Liver (tissue), 9 donors: Measurements from ENCODE around the gene CLDN1. TPM values are rescaled to one million over a fixed set of nuclear protein-coding genes. Genes with fewer than 3 reads are reported as not detected.

Experiments
- DNase-seq: peaks from one replicate; pipeline ENCODE4 v3.0.0-alpha.2; 2017; ENCODE audit warnings: low spot score
- H3K27ac ChIP-seq, 2 donors: one replicate each; pipeline ENCODE4 v1.7.0; 2013; ENCODE audit warnings: inconsistent platforms in 2 of 2, low read length in 2 of 2, control low read depth in 1 of 2, low read depth in 1 of 2, mild to moderate bottlenecking in 1 of 2
- H3K27me3 ChIP-seq, 4 donors: one replicate each; pipeline versions ENCODE4 v1.6.1 to v1.7.0; 2013; ENCODE audit warnings: low read length in 3 of 4, inconsistent platforms in 1 of 4, mild to moderate bottlenecking in 1 of 4, moderate library complexity in 1 of 4; ENCODE audit not compliant: control insufficient read depth in 4 of 4, insufficient read depth in 4 of 4
- H3K36me3 ChIP-seq, 4 donors: one replicate each; pipeline versions ENCODE4 v1.6.1 to v1.7.0; 2013; ENCODE audit warnings: low read length in 3 of 4, mild to moderate bottlenecking in 3 of 4, low read depth in 1 of 4, moderate library complexity in 1 of 4; ENCODE audit not compliant: control insufficient read depth in 4 of 4, insufficient read depth in 3 of 4
- H3K4me1 ChIP-seq, 4 donors: one replicate each; pipeline versions ENCODE4 v1.6.1 to v1.7.0; 2013; ENCODE audit warnings: low read length in 3 of 4, mild to moderate bottlenecking in 3 of 4, moderate library complexity in 1 of 4; ENCODE audit not compliant: control insufficient read depth in 4 of 4, insufficient read depth in 4 of 4
- H3K4me3 ChIP-seq, 3 donors: one replicate each; pipeline versions ENCODE4 v1.6.1 to v1.7.0; 2013; ENCODE audit warnings: low read length in 3 of 3, control low read depth in 1 of 3, low read depth in 1 of 3, mild to moderate bottlenecking in 1 of 3
- H3K9ac ChIP-seq, 2 donors: one replicate each; pipeline ENCODE4 v1.7.0; 2013; ENCODE audit warnings: low read length in 2 of 2, mild to moderate bottlenecking in 2 of 2, moderate library complexity in 2 of 2, control low read depth in 1 of 2, low read depth in 1 of 2
- H3K9me3 ChIP-seq, 4 donors: one replicate each; pipeline versions ENCODE4 v1.6.1 to v1.7.0; 2013; ENCODE audit warnings: low read length in 3 of 4; ENCODE audit not compliant: control insufficient read depth in 4 of 4
- FOXA1 ChIP-seq: IDR thresholded peaks from 2 replicates; pipeline ENCODE4 v1.6.1; 2016; ENCODE audit warnings: antibody characterized with exemption
- FOXA2 ChIP-seq: IDR thresholded peaks from 2 replicates; pipeline ENCODE4 v1.6.1; 2016; ENCODE audit warnings: antibody characterized with exemption
- GABPA ChIP-seq, 2 donors: IDR thresholded peaks in 1 of 2; conservative IDR thresholded peaks in 1 of 2; 2 replicates each; pipeline ENCODE4 v1.6.1; 2016; ENCODE audit warnings: antibody characterized with exemption in 2 of 2, mild to moderate bottlenecking in 1 of 2, moderate library complexity in 1 of 2
- HNF4A ChIP-seq, 2 donors: conservative IDR thresholded peaks; 2 replicates each; pipeline ENCODE4 v1.6.1; 2016; ENCODE audit warnings: antibody characterized with exemption in 2 of 2, mild to moderate bottlenecking in 2 of 2
- JUND ChIP-seq, 2 donors: IDR thresholded peaks; 2 replicates each; pipeline ENCODE4 v1.6.1; 2016; ENCODE audit warnings: antibody characterized with exemption in 2 of 2
- NR2F2 ChIP-seq: IDR thresholded peaks from 2 replicates; pipeline ENCODE4 v1.6.1; 2016; ENCODE audit warnings: antibody characterized with exemption
- RAD21 ChIP-seq, 2 donors: IDR thresholded peaks; 2 replicates each; pipeline ENCODE4 v1.6.1; 2016; ENCODE audit warnings: antibody characterized with exemption in 2 of 2, mild to moderate bottlenecking in 2 of 2
- RXRA ChIP-seq, 2 donors: IDR thresholded peaks; 2 replicates each; pipeline ENCODE4 v1.6.1; 2017 to 2018; ENCODE audit warnings: antibody characterized with exemption in 2 of 2, mild to moderate bottlenecking in 1 of 2
- SP1 ChIP-seq: IDR thresholded peaks from 2 replicates; pipeline ENCODE4 v1.6.1; 2018; ENCODE audit warnings: antibody characterized with exemption, mild to moderate bottlenecking
- TAF1 ChIP-seq: conservative IDR thresholded peaks from 2 replicates; pipeline ENCODE4 v1.6.1; 2016; ENCODE audit warnings: antibody characterized with exemption, mild to moderate bottlenecking
- YY1 ChIP-seq: IDR thresholded peaks from 2 replicates; pipeline ENCODE4 v1.6.1; 2016; ENCODE audit warnings: antibody characterized with exemption, mild to moderate bottlenecking
- WGBS: extraction: QIAGEN DNeasy Blood & Tissue Kit; methylation state at CpG from one replicate; pipeline ENCODE4 v1.1.7; 2013; 5-methylcytosine and 5-hydroxymethylcytosine counted together
- polyA plus RNA-seq, 2 donors: library from polyadenylated mRNA; stranded (reverse) in 1 of 2; unstranded in 1 of 2; fragments of 200-250 nt in 1 of 2; fragments of >200 nt in 1 of 2; fragmentation: Nextera tagmentation in 1 of 2; extraction: Ambion mirVana in 1 of 2; gene quantifications; one replicate each; pipeline versions ENCODE4 v1.2.1 to v1.2.3, GENCODE V29; 2013 to 2015
- total RNA-seq, 2 donors: library from RNA; depleted of rRNA; stranded (reverse); fragments of >200 nt; gene quantifications; one replicate each; pipeline ENCODE4 v1.2.3, GENCODE V29; 2014
- TF ChIP-seq, protein P1 (sequence below): IDR thresholded peaks from 2 replicates; pipeline ENCODE4 v1.6.1; 2016; ENCODE audit warnings: antibody characterized with exemption
- TF ChIP-seq, protein P2 (sequence below): fragments of 150-350 bp; IDR thresholded peaks from 2 replicates; pipeline ENCODE4 v1.5.1; 2017; ENCODE audit warnings: improper control_type of control experiment, low read depth, low read length; ENCODE audit not compliant: missing input control
- TF ChIP-seq, protein P3 (sequence below): IDR thresholded peaks from 2 replicates; pipeline ENCODE4 v1.6.1; 2016; ENCODE audit warnings: antibody characterized with exemption
- TF ChIP-seq, protein P4 (sequence below): IDR thresholded peaks from 2 replicates; pipeline ENCODE4 v1.6.1; 2016; ENCODE audit warnings: antibody characterized with exemption, mild to moderate bottlenecking
- TF ChIP-seq, protein P5 (sequence below): IDR thresholded peaks from 2 replicates; pipeline ENCODE4 v1.6.1; 2016; ENCODE audit warnings: antibody characterized with exemption
- donor health status: healthy.
- donor health status: healthy.
- donor health status: healthy.
- donor health status: healthy.
- donor health status: healthy.

The CLDN1 gene
- total and polyA plus RNA-seq, 4 donors: 57.8 to 92.0 (median 87.3) TPM

DNA sequence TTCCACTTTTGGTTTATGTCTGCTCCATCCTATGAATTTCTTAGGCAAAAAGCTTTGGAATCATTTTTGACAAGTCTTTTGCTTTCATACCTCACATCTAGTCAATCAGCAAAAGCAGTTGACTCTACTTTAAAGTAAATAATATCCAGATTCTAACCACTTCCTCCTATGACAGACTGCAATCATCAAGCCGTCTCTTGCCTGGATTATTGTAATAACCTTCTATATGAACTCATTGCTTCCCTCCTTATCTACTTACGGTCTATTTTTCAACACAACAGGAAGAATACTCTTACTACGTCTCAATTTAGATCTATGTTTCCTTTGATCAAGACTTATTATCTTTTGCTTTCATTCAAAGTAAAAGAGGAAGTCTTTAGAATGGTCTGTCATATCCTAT is 20.7 kb downstream of the CLDN1 start:
- TF ChIP-seq, protein P1, sequence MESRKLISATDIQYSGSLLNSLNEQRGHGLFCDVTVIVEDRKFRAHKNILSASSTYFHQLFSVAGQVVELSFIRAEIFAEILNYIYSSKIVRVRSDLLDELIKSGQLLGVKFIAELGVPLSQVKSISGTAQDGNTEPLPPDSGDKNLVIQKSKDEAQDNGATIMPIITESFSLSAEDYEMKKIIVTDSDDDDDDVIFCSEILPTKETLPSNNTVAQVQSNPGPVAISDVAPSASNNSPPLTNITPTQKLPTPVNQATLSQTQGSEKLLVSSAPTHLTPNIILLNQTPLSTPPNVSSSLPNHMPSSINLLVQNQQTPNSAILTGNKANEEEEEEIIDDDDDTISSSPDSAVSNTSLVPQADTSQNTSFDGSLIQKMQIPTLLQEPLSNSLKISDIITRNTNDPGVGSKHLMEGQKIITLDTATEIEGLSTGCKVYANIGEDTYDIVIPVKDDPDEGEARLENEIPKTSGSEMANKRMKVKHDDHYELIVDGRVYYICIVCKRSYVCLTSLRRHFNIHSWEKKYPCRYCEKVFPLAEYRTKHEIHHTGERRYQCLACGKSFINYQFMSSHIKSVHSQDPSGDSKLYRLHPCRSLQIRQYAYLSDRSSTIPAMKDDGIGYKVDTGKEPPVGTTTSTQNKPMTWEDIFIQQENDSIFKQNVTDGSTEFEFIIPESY: no peak
- no peak for TF ChIP-seq GABPA (IDR thresholded peaks at IDR 0.05 in 1 of 2, conservative IDR thresholded peaks at IDR 0.05 in 1 of 2)
- no peak for TF ChIP-seq JUND (IDR thresholded peaks at IDR 0.05)
- TF ChIP-seq RXRA (IDR thresholded peaks at IDR 0.05): no peak
- TF ChIP-seq, protein P2, sequence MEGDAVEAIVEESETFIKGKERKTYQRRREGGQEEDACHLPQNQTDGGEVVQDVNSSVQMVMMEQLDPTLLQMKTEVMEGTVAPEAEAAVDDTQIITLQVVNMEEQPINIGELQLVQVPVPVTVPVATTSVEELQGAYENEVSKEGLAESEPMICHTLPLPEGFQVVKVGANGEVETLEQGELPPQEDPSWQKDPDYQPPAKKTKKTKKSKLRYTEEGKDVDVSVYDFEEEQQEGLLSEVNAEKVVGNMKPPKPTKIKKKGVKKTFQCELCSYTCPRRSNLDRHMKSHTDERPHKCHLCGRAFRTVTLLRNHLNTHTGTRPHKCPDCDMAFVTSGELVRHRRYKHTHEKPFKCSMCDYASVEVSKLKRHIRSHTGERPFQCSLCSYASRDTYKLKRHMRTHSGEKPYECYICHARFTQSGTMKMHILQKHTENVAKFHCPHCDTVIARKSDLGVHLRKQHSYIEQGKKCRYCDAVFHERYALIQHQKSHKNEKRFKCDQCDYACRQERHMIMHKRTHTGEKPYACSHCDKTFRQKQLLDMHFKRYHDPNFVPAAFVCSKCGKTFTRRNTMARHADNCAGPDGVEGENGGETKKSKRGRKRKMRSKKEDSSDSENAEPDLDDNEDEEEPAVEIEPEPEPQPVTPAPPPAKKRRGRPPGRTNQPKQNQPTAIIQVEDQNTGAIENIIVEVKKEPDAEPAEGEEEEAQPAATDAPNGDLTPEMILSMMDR: no peak
- TF ChIP-seq, protein P3, sequence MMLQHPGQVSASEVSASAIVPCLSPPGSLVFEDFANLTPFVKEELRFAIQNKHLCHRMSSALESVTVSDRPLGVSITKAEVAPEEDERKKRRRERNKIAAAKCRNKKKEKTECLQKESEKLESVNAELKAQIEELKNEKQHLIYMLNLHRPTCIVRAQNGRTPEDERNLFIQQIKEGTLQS: no peak
- no peak for TF ChIP-seq HNF4A (conservative IDR thresholded peaks at IDR 0.05)
- TF ChIP-seq SP1: no peak
- TF ChIP-seq, protein P4, sequence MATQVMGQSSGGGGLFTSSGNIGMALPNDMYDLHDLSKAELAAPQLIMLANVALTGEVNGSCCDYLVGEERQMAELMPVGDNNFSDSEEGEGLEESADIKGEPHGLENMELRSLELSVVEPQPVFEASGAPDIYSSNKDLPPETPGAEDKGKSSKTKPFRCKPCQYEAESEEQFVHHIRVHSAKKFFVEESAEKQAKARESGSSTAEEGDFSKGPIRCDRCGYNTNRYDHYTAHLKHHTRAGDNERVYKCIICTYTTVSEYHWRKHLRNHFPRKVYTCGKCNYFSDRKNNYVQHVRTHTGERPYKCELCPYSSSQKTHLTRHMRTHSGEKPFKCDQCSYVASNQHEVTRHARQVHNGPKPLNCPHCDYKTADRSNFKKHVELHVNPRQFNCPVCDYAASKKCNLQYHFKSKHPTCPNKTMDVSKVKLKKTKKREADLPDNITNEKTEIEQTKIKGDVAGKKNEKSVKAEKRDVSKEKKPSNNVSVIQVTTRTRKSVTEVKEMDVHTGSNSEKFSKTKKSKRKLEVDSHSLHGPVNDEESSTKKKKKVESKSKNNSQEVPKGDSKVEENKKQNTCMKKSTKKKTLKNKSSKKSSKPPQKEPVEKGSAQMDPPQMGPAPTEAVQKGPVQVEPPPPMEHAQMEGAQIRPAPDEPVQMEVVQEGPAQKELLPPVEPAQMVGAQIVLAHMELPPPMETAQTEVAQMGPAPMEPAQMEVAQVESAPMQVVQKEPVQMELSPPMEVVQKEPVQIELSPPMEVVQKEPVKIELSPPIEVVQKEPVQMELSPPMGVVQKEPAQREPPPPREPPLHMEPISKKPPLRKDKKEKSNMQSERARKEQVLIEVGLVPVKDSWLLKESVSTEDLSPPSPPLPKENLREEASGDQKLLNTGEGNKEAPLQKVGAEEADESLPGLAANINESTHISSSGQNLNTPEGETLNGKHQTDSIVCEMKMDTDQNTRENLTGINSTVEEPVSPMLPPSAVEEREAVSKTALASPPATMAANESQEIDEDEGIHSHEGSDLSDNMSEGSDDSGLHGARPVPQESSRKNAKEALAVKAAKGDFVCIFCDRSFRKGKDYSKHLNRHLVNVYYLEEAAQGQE: no peak
- TF ChIP-seq, protein P5, sequence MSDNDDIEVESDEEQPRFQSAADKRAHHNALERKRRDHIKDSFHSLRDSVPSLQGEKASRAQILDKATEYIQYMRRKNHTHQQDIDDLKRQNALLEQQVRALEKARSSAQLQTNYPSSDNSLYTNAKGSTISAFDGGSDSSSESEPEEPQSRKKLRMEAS: no peak
- no peak for TF ChIP-seq YY1
- no peak for TF ChIP-seq TAF1
- no peak for TF ChIP-seq RAD21 (IDR thresholded peaks at IDR 0.05)
- no peak for TF ChIP-seq FOXA1
- no peak for TF ChIP-seq NR2F2
- no peak for TF ChIP-seq FOXA2
- H3K4me3 ChIP-seq: no peak overlapping the region
- no peak overlapping the region for H3K27ac ChIP-seq
- 62% methylated on average over 3 of the region's 3 CpGs for WGBS
- H3K9me3 ChIP-seq: no peaks in the 10 kb centered on the region
- no peak overlapping the region for H3K9ac ChIP-seq
- DNase-seq: no peak
- peaks cover 0 to 9% (median 0%) of the 10 kb centered on the region in 4 donors for H3K36me3 ChIP-seq
- peaks cover 7 to 27% (median 18%) of the 10 kb centered on the region in 4 donors for H3K4me1 ChIP-seq
- H3K27me3 ChIP-seq: no peaks in the 10 kb centered on the region

DNA sequence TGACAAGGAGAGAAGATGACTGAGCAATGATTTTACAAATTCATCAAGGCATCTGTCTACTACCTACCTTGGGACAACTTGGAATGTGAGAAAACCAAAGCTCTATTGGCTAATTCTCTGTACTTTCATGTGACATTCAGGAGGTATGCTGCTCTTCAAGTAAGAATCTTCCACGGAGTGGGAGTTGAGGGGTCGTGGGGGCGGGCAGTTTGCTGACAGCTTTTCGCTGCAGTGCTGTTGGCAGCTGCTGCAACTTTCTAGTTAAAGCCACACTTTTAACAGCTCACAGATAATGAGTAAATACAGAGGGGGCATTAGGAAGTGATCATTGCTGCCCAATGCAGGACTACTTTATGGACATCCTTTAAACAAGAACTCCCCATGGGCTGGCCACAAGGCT is 22.3 kb downstream of the CLDN1 start:
- no peak for DNase-seq
- TF ChIP-seq, protein P4: no peak
- TF ChIP-seq JUND (IDR thresholded peaks at IDR 0.05) (no peak), FOXA1 (no peak), RXRA (IDR thresholded peaks at IDR 0.05) (no peak), SP1 (no peak), GABPA (IDR thresholded peaks at IDR 0.05 in 1 of 2, conservative IDR thresholded peaks at IDR 0.05 in 1 of 2) (no peak), TAF1 (no peak), FOXA2 (no peak), HNF4A (conservative IDR thresholded peaks at IDR 0.05) (no peak)
- TF ChIP-seq, protein P5: no peak
- TF ChIP-seq, protein P2: no peak
- TF ChIP-seq, protein P3: no peak

More for the DNA sequence above, 22.3 kb downstream of the CLDN1 start:
- no peak overlapping the region for H3K9ac ChIP-seq
- H3K36me3 ChIP-seq: peaks cover 0 to 3% (median 0%) of the 10 kb centered on the region in 4 donors
- H3K4me1 ChIP-seq: peaks cover 3 to 15% (median 7%) of the 10 kb centered on the region in 4 donors
- no peak overlapping the region for H3K27ac ChIP-seq
- H3K4me3 ChIP-seq: no peak overlapping the region
- no peaks in the 10 kb centered on the region for H3K9me3 ChIP-seq
- H3K27me3 ChIP-seq: no peaks in the 10 kb centered on the region
- WGBS: 48% methylated on average over 4 of the region's 4 CpGs
